CD4-positive, alpha-beta T cell (primary cell): ENCODE measurements around the gene MLC1. TPM values are rescaled to one million over a fixed set of nuclear protein-coding genes. Genes with fewer than 3 reads are reported as not detected.

Source experiments
- ATAC-seq: fragments of 200-7000 bp; cut with Tn5 transposase; one replicate; pipeline ENCODE4 v1.10.0; 2022; ENCODE audit warnings: mild to moderate bottlenecking; ENCODE audit not compliant: poor library complexity
- CTCF ChIA-PET: fragments of 350-600 bp; sonication (Branson Sonifier 250); formaldehyde crosslinking; loops from one replicate; lab custom pipeline; 2021; ENCODE audit warnings: antibody characterized with exemption, inconsistent platforms; lab: Charles Lee
- POLR2A ChIA-PET: fragments of 350-600 bp; sonication (Branson Sonifier 250); formaldehyde crosslinking; loops from one replicate; lab custom pipeline; 2021; ENCODE audit warnings: antibody characterized with exemption, inconsistent platforms; lab: Charles Lee
- DNase-seq, 14 experiments: peaks; one replicate each; pipeline ENCODE4 v3.0.0-alpha.2; 2013 to 2020; ENCODE audit warnings: mixed read lengths in 2 of 14
- H3K27ac ChIP-seq, 2 donors: one replicate each; pipeline versions ENCODE4 v1.5.1 to v1.7.0; 2013; ENCODE audit warnings: low read length in 2 of 2, low read depth in 1 of 2, mild to moderate bottlenecking in 1 of 2
- H3K27me3 ChIP-seq, 2 experiments: 1 replicate in 1 of 2; 2 replicates in 1 of 2; pipeline versions ENCODE4 v1.6.1 to v1.7.0; 2013; ENCODE audit warnings: low read length in 2 of 2, control low read depth in 1 of 2, mild to moderate bottlenecking in 1 of 2, moderate library complexity in 1 of 2; ENCODE audit not compliant: insufficient read depth in 2 of 2, control insufficient read depth in 1 of 2
- H3K36me3 ChIP-seq: one replicate; pipeline ENCODE4 v1.6.1; 2013; ENCODE audit warnings: low read length, control low read depth; ENCODE audit not compliant: insufficient read depth
- H3K4me1 ChIP-seq: one replicate; pipeline ENCODE4 v1.6.1; 2013; ENCODE audit warnings: low read length, control low read depth; ENCODE audit not compliant: insufficient read depth
- H3K4me3 ChIP-seq: one replicate; pipeline ENCODE4 v1.5.1; 2013; ENCODE audit warnings: mild to moderate bottlenecking, low read length, moderate library complexity
- H3K9me3 ChIP-seq, 2 experiments: 1 replicate in 1 of 2; 2 replicates in 1 of 2; pipeline versions ENCODE4 v1.6.1 to v1.7.0; 2013; ENCODE audit warnings: low read length in 2 of 2, mild to moderate bottlenecking in 2 of 2, control low read depth in 1 of 2, moderate library complexity in 1 of 2; ENCODE audit not compliant: control insufficient read depth in 1 of 2, insufficient read depth in 1 of 2
- H3K27ac Mint-ChIP-seq: one replicate; pipeline ENCODE4 v1.8.0; 2020; ENCODE audit warnings: mixed read lengths
- H3K27me3 Mint-ChIP-seq: one replicate; pipeline ENCODE4 v1.8.0; 2021; ENCODE audit warnings: mixed read lengths
- H3K36me3 Mint-ChIP-seq: one replicate; pipeline ENCODE4 v1.8.0; 2021; ENCODE audit warnings: low read depth, mixed read lengths
- H3K4me1 Mint-ChIP-seq: one replicate; pipeline ENCODE4 v1.8.0; 2021; ENCODE audit warnings: low read depth, mixed read lengths
- H3K4me3 Mint-ChIP-seq: one replicate; pipeline ENCODE4 v1.8.0; 2020; ENCODE audit warnings: mild to moderate bottlenecking, mixed read lengths
- H3K9me3 Mint-ChIP-seq: one replicate; pipeline ENCODE4 v1.8.0; 2020; ENCODE audit warnings: mixed read lengths
- CTCF ChIP-seq: fragments of 200-600 bp; IDR thresholded peaks from one replicate; pipeline ENCODE4 v1.8.0; 2022; ENCODE audit warnings: antibody characterized with exemption, mild to moderate bottlenecking
- intact Hi-C, 2 experiments: fragments of 100-400 bp; cut with DNase I in 1 of 2; cut with micrococcal nuclease in 1 of 2; formaldehyde crosslinking; loops; one replicate each; pipeline versions ENCODE4 v1.15.1 to v1.9.0; 2023 to 2025; cut with DNase I, micrococcal nuclease
- total RNA-seq, 174 experiments: library from RNA in 2 of 174; stranded (reverse) in 2 of 174; gene quantifications; one replicate each; pipeline ENCODE4 v1.2.3 and lab custom pipeline; 2021 to 2026

Gene MLC1
- total RNA-seq, 2 experiments from 2014 or later: 0.16 TPM; not detected in 1

- peaks cover 16% of the 10 kb centered on the region for H3K27me3 Mint-ChIP-seq
- no peaks in the 10 kb centered on the region for H3K9me3 Mint-ChIP-seq
- peaks cover 8% of the 10 kb centered on the region for H3K4me1 Mint-ChIP-seq
- CTCF ChIA-PET: no interaction called here
- Histone ChIP-seq H3K4me3 (no peak overlapping the region), H3K36me3 (no peaks in the 10 kb centered on the region), H3K4me1 (peaks cover 10% of the 10 kb centered on the region), H3K9me3 (peaks cover 4 to 8% of the 10 kb centered on the region in 2 experiments), H3K27ac (no peak overlapping the region), H3K27me3 (peaks cover 4 to 5% of the 10 kb centered on the region in 2 experiments)
- POLR2A ChIA-PET: no interaction called here
- no peak overlapping the region for H3K4me3 Mint-ChIP-seq
- ATAC-seq: no peak
- H3K36me3 Mint-ChIP-seq: no peaks in the 10 kb centered on the region
- intact Hi-C loops: no loop called here
- no peak overlapping the region for H3K27ac Mint-ChIP-seq
- no peak for TF ChIP-seq CTCF
- no peak for DNase-seq
These were observed 43.7 kb downstream of the MLC1 start for GRCh38 chr22:50041361-50042065.

- TF ChIP-seq CTCF: no peak
These were observed 44.5 kb downstream of the MLC1 start for GRCh38 chr22:50040717-50041116.

GRCh38 chr22:50039669-50040443 is 45.4 kb downstream of the MLC1 start:
- TF ChIP-seq CTCF: no peak
- DNase-seq: no peak
- no peak overlapping the region for H3K4me3 Mint-ChIP-seq
- peaks cover 16% of the 10 kb centered on the region for H3K27me3 Mint-ChIP-seq
- Histone ChIP-seq H3K9me3 (peaks cover 4 to 15% of the 10 kb centered on the region in 2 experiments), H3K4me1 (peaks cover 6% of the 10 kb centered on the region), H3K36me3 (no peaks in the 10 kb centered on the region), H3K4me3 (no peak overlapping the region), H3K27ac (no peak overlapping the region), H3K27me3 (peaks cover 8 to 9% of the 10 kb centered on the region in 2 experiments)
- no peaks in the 10 kb centered on the region for H3K36me3 Mint-ChIP-seq
- ChIA-PET POLR2A (no interaction called here), CTCF (no interaction called here)
- ATAC-seq: no peak
- H3K9me3 Mint-ChIP-seq: no peaks in the 10 kb centered on the region
- no peak overlapping the region for H3K27ac Mint-ChIP-seq
- H3K4me1 Mint-ChIP-seq: peaks cover 8% of the 10 kb centered on the region
- intact Hi-C loops: loop anchor here in 1 of 2 experiments (10.0 kb wide), 1 partner anchor 55 kb away; no protein-coding TSS in a partner anchor

More at GRCh38 chr22:50040717-50041116, 44.5 kb downstream of the MLC1 start:
- ATAC-seq (no peak), DNase-seq (no peak)
- peaks cover 8% of the 10 kb centered on the region for H3K4me1 Mint-ChIP-seq
- peaks cover 16% of the 10 kb centered on the region for H3K27me3 Mint-ChIP-seq
- H3K27me3 ChIP-seq: peaks cover 4 to 5% of the 10 kb centered on the region in 2 experiments
- ChIA-PET CTCF (no interaction called here), POLR2A (no interaction called here)
- no peaks in the 10 kb centered on the region for H3K36me3 Mint-ChIP-seq
- H3K9me3 Mint-ChIP-seq: no peaks in the 10 kb centered on the region
- intact Hi-C loops: no loop called here
- H3K9me3 ChIP-seq: peaks cover 4 to 13% of the 10 kb centered on the region in 2 experiments
- peaks cover 10% of the 10 kb centered on the region for H3K4me1 ChIP-seq
- no peak overlapping the region for H3K4me3 Mint-ChIP-seq
- H3K4me3 ChIP-seq: no peak overlapping the region
- no peak overlapping the region for H3K27ac Mint-ChIP-seq
- no peaks in the 10 kb centered on the region for H3K36me3 ChIP-seq
- H3K27ac ChIP-seq: no peak overlapping the region
